Spinal cord (tissue), 10 donors: Measurements from ENCODE around the gene FANCD2OS. TPM values are rescaled to one million over a fixed set of nuclear protein-coding genes. Genes with fewer than 3 reads are reported as not detected.
A peak's percentile ranks its signal among the peaks of the same experiment; 100 is the strongest.
"Not testable (repeated sequence)": the region's sequence is repeated elsewhere in the genome, so short reads cannot be mapped to it uniquely, and the experiment has no call there.

Experiments
- DNase-seq, 6 donors: peaks; one replicate each; pipeline versions ENCODE4 v3.0.0 to v3.0.0-alpha.2; 2013 to 2015; ENCODE audit warnings: low spot score in 6 of 6, low read depth in 4 of 6
- H3K27ac ChIP-seq: one replicate; pipeline ENCODE4 v1.5.1; 2013; ENCODE audit warnings: low read depth, low read length, control low read depth
- H3K27me3 ChIP-seq: one replicate; pipeline ENCODE4 v1.6.1; 2013; ENCODE audit warnings: low read length; ENCODE audit not compliant: control insufficient read depth, insufficient read depth
- H3K36me3 ChIP-seq: one replicate; pipeline ENCODE4 v1.6.1; 2013; ENCODE audit warnings: low read length; ENCODE audit not compliant: control insufficient read depth, insufficient read depth
- H3K4me1 ChIP-seq: one replicate; pipeline ENCODE4 v1.6.1; 2013; ENCODE audit warnings: low read length; ENCODE audit not compliant: control insufficient read depth, insufficient read depth
- H3K4me3 ChIP-seq: one replicate; pipeline ENCODE4 v1.5.1; 2013; ENCODE audit warnings: low read depth, low read length, control low read depth
- H3K9me3 ChIP-seq: one replicate; pipeline ENCODE4 v1.6.1; 2013; ENCODE audit warnings: low read length; ENCODE audit not compliant: control insufficient read depth, insufficient read depth
- WGBS: methylation state at CpG from one replicate; pipeline ENCODE4 v1.1.5; 2013; ENCODE audit warnings: missing lambda C conversion rate; ENCODE audit not compliant: insufficient coverage; 5-methylcytosine and 5-hydroxymethylcytosine counted together
- polyA plus RNA-seq, 2 donors: library from polyadenylated mRNA; unstranded; fragments of 120-200 nt; gene quantifications; one replicate each; pipeline ENCODE4 v1.2.1, GENCODE V29; 2013; ENCODE audit not compliant: insufficient read length in 2 of 2
- total RNA-seq, 2 donors: library from RNA; depleted of rRNA in 1 of 2; stranded (reverse); fragments of 120-200 nt in 1 of 2; fragments of >200 nt in 1 of 2; gene quantifications; one replicate each; pipeline versions ENCODE4 v1.2.3 to v1.2.4, GENCODE V29; 2013 to 2014
- donor health status: healthy.

The FANCD2OS gene
- total and polyA plus RNA-seq, 4 donors: not detected

GRCh38 chr3:10106919-10107318, 1.1 kb downstream of the FANCD2OS start:
- Histone ChIP-seq H3K27me3 (no peaks in the 10 kb centered on the region), H3K4me3 (no peak overlapping the region), H3K4me1 (no peaks in the 10 kb centered on the region), H3K36me3 (no peaks in the 10 kb centered on the region), H3K9me3 (no peaks in the 10 kb centered on the region), H3K27ac (no peak overlapping the region)
- 83% methylated on average over 1 of the region's 2 CpGs for WGBS
- no peak for DNase-seq

- Histone ChIP-seq H3K4me3 (no peak overlapping the region), H3K36me3 (no peaks in the 10 kb centered on the region), H3K27ac (no peak overlapping the region), H3K9me3 (no peaks in the 10 kb centered on the region), H3K27me3 (no peaks in the 10 kb centered on the region), H3K4me1 (no peaks in the 10 kb centered on the region)
- peak in 1 of 6 donors; percentile 28 for DNase-seq
- WGBS: 100% methylated on average over 2 of the region's 5 CpGs
Measured at GRCh38 chr3:10099041-10099440, 9.0 kb downstream of the FANCD2OS start.

DNA sequence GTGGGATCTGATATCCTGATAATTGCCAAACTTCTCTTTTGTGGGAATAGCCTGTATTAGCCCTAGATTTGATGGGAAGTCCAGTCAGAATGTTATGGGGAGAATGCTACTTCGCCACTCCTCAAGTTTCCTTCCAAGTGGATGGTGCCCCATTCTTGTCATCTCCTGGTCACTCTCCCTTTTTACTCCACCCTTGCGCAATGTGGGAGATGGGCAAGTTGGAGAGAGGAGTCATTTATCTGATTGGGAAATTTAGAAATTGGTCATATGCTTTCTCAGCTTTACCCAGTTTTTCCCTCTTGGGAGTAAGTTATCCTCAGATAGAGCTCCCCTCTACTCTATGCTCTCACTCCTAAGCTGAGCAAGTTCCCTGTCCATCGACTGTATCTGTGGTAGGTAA, 14.4 kb downstream of the FANCD2OS start:
- Histone ChIP-seq H3K36me3 (peaks cover 3% of the 10 kb centered on the region), H3K27me3 (no peaks in the 10 kb centered on the region), H3K9me3 (no peaks in the 10 kb centered on the region), H3K27ac (no peak overlapping the region), H3K4me3 (no peak overlapping the region), H3K4me1 (no peaks in the 10 kb centered on the region)
- no peak for DNase-seq
- no CpG with 5 or more reads among the region's 3 CpGs for WGBS

- not testable (repeated sequence) for DNase-seq, H3K36me3 ChIP-seq, H3K4me3 ChIP-seq, H3K4me1 ChIP-seq, H3K9me3 ChIP-seq, H3K27ac ChIP-seq, H3K27me3 ChIP-seq
- WGBS: no CpG with 5 or more reads among the region's 2 CpGs
Measured at GRCh38 chr3:10091387-10091786, 16.7 kb downstream of the FANCD2OS start.

GRCh38 chr3:10090774-10091173, 17.3 kb downstream of the FANCD2OS start:
- not testable (repeated sequence) for DNase-seq, H3K27ac ChIP-seq, H3K9me3 ChIP-seq, H3K4me3 ChIP-seq, H3K36me3 ChIP-seq, H3K4me1 ChIP-seq, H3K27me3 ChIP-seq
- WGBS: no CpG with 5 or more reads among the region's 1 CpG

GRCh38 chr3:10090179-10090578, 17.9 kb downstream of the FANCD2OS start:
- no peaks in the 10 kb centered on the region for H3K4me1 ChIP-seq
- DNase-seq: no peak
- H3K36me3 ChIP-seq: peaks cover 3% of the 10 kb centered on the region
- WGBS: 95% methylated on average over 4 of the region's 6 CpGs
- no peaks in the 10 kb centered on the region for H3K9me3 ChIP-seq
- no peaks in the 10 kb centered on the region for H3K27me3 ChIP-seq
- H3K4me3 ChIP-seq: no peak overlapping the region
- no peak overlapping the region for H3K27ac ChIP-seq

DNA sequence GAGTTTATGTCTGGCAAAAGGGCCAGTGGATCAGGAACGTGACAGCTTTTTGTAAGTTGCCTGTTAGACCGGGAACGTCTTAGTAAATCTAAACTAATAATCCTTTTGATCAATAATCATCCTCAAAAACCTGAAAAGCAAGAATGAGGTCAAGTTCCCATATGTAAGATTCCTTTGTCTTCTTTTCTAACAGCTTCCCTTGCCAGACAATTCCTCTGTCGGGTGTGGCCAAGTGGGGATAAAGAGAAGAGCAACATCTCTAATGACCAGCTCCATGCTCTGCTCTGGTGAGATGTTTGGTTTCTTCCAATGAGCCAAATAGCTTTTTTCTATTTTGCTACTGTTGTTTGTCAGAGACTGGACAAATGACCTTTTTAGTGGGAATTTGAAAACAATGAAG, 19.8 kb downstream of the FANCD2OS start:
- H3K27me3 ChIP-seq: no peaks in the 10 kb centered on the region
- H3K9me3 ChIP-seq: no peaks in the 10 kb centered on the region
- peaks cover 7% of the 10 kb centered on the region for H3K36me3 ChIP-seq
- no peak overlapping the region for H3K4me3 ChIP-seq
- no peak overlapping the region for H3K27ac ChIP-seq
- no peak for DNase-seq
- H3K4me1 ChIP-seq: no peaks in the 10 kb centered on the region
- WGBS: no CpG with 5 or more reads among the region's 4 CpGs

- WGBS: 100% methylated on average over 1 of the region's 1 CpG
- no peak overlapping the region for H3K27ac ChIP-seq
- peaks cover 7% of the 10 kb centered on the region for H3K36me3 ChIP-seq
- DNase-seq: no peak
- H3K9me3 ChIP-seq: no peaks in the 10 kb centered on the region
- no peaks in the 10 kb centered on the region for H3K4me1 ChIP-seq
- no peak overlapping the region for H3K4me3 ChIP-seq
- no peaks in the 10 kb centered on the region for H3K27me3 ChIP-seq
Measured at GRCh38 chr3:10085738-10086137, 22.3 kb downstream of the FANCD2OS start.

DNA sequence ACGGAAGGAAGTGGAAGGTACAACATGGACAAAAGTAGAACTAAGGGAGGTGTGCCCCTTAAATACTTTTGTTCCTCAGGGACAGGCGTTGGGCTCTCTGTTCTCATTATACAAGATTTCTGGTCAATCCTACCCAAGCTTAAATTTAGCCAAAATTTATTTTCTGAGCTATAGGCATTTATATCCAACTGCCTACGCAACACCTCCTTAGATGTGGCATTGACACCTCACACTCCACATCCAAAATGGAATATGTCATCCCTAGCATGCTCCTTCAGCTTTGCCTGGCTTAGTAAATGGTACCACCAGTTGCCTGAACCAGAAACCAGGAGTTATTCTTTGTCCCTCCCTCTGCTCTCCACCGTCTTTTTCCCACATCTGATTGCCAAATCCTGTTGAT, 26.2 kb downstream of the FANCD2OS start:
- WGBS: 95% methylated on average over 3 of the region's 4 CpGs
- no peak overlapping the region for H3K4me3 ChIP-seq
- DNase-seq: no peak
- H3K9me3 ChIP-seq: no peaks in the 10 kb centered on the region
- H3K36me3 ChIP-seq: peaks cover 7% of the 10 kb centered on the region
- no peaks in the 10 kb centered on the region for H3K27me3 ChIP-seq
- no peaks in the 10 kb centered on the region for H3K4me1 ChIP-seq
- H3K27ac ChIP-seq: no peak overlapping the region

DNA sequence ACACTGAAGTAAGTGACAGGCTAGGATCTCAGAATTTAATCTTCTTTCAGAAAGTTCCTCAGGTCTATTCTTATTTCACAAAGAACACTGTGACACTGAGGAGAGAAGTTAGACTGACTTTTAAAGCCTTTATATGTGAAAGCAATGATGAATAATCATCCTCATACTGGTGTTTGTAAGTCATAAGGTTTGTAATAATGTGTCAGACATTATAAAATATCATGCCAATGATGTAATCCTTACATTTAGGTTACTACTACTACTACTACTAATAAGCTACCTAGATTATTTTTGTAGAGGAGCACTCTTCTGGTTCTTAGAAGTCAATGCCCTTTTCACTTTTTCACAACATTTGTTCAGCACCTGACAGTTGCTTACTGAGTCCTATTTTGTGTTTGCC, 33.4 kb downstream of the FANCD2OS start:
- DNase-seq: no peak
- Histone ChIP-seq H3K4me3 (no peak overlapping the region), H3K27me3 (no peaks in the 10 kb centered on the region), H3K9me3 (no peaks in the 10 kb centered on the region), H3K4me1 (no peaks in the 10 kb centered on the region), H3K27ac (no peak overlapping the region), H3K36me3 (peaks cover 4% of the 10 kb centered on the region)
